A673 (cell line): ENCODE data around the gene SPATA3. TPM values are rescaled to one million over a fixed set of nuclear protein-coding genes. Genes with fewer than 3 reads are reported as not detected.

Experiments
- BruUV-seq: library from RNA; stranded (reverse); fragments of 400-500 nt; replicated peaks from 2 replicates; lab custom pipeline; 2021; lab: Mats Ljungman, UMichigan
- CTCF ChIA-PET: fragments of 300-600 bp; sonication (Branson Sonifier 250); formaldehyde crosslinking; loops from one replicate; lab custom pipeline; 2022; ENCODE audit warnings: antibody characterized with exemption; lab: Charles Lee
- POLR2A ChIA-PET: fragments of 300-600 bp; sonication (Branson Sonifier 250); formaldehyde crosslinking; loops from one replicate; lab custom pipeline; 2022; ENCODE audit warnings: antibody characterized with exemption; ENCODE audit not compliant: low non-redundant PET; lab: Charles Lee
- DNase-seq: peaks from one replicate; pipeline ENCODE4 v3.0.0-alpha.2; 2015; ENCODE audit warnings: low spot score
- H3K27ac ChIP-seq: fragments of 200-600 bp; sonication (generic); 2 replicates; pipeline ENCODE4 v1.5.1; 2016; ENCODE audit warnings: mixed run types, low read depth, mild to moderate bottlenecking, mixed read lengths, antibody characterized with exemption, low read length; ENCODE audit not compliant: poor library complexity, severe bottlenecking
- H3K27me3 ChIP-seq: fragments of 200-600 bp; sonication (generic); replicated peaks from 2 replicates; pipeline ENCODE4 v1.6.1; 2017; ENCODE audit warnings: mixed run types, low read depth, mild to moderate bottlenecking, mixed read lengths, antibody characterized with exemption, low read length; ENCODE audit not compliant: insufficient read depth, poor library complexity
- H3K36me3 ChIP-seq: fragments of 200-600 bp; sonication (generic); 2 replicates; pipeline ENCODE4 v1.6.1; 2016; ENCODE audit warnings: mixed run types, mild to moderate bottlenecking, mixed read lengths, antibody characterized with exemption, low read length; ENCODE audit not compliant: insufficient read depth, poor library complexity, severe bottlenecking
- H3K4me1 ChIP-seq: fragments of 200-600 bp; sonication (generic); 2 replicates; pipeline ENCODE4 v1.6.1; 2017; ENCODE audit warnings: mixed run types, mild to moderate bottlenecking, mixed read lengths, antibody characterized with exemption, low read length; ENCODE audit not compliant: insufficient read depth, poor library complexity, severe bottlenecking
- H3K4me3 ChIP-seq: fragments of 200-600 bp; sonication (generic); 2 replicates; pipeline ENCODE4 v1.5.1; 2016; ENCODE audit warnings: low read depth, mixed run types, mild to moderate bottlenecking, mixed read lengths, low read length; ENCODE audit not compliant: poor library complexity, severe bottlenecking
- H3K9me3 ChIP-seq: fragments of 200-600 bp; sonication (generic); 2 replicates; pipeline ENCODE4 v1.6.1; 2016; ENCODE audit warnings: mixed run types, low read depth, mild to moderate bottlenecking, mixed read lengths, antibody characterized with exemption, low read length; ENCODE audit not compliant: poor library complexity, severe bottlenecking
- EZH2 ChIP-seq: fragments of 200-600 bp; sonication (generic); IDR thresholded peaks from 2 replicates; pipeline ENCODE4 v1.6.1; 2017; ENCODE audit warnings: borderline replicate concordance, low read depth, mild to moderate bottlenecking, mixed read lengths, antibody characterized with exemption, low read length; ENCODE audit not compliant: poor library complexity, severe bottlenecking
- intact Hi-C: fragments of 100-400 bp; cut with micrococcal nuclease; formaldehyde crosslinking; loops from one replicate; pipeline ENCODE4 v1.10.0; 2022; ENCODE audit not compliant: unreplicated experiment
- total RNA-seq: library from RNA; stranded (reverse); gene quantifications from 2 replicates; pipeline ENCODE4 v1.2.3, GENCODE V29; 2021
- TF ChIP-seq, protein P1 (sequence below): fragments of 300-800, 200-600 bp; sonication (generic); conservative IDR thresholded peaks from 2 replicates; pipeline ENCODE4 v1.5.1; 2017; ENCODE audit warnings: low read depth, mild to moderate bottlenecking, antibody characterized with exemption, low read length, moderate library complexity, mixed read lengths

SPATA3 gene
- total RNA-seq, 1 experiment from 2014 or later: not detected

DNA sequence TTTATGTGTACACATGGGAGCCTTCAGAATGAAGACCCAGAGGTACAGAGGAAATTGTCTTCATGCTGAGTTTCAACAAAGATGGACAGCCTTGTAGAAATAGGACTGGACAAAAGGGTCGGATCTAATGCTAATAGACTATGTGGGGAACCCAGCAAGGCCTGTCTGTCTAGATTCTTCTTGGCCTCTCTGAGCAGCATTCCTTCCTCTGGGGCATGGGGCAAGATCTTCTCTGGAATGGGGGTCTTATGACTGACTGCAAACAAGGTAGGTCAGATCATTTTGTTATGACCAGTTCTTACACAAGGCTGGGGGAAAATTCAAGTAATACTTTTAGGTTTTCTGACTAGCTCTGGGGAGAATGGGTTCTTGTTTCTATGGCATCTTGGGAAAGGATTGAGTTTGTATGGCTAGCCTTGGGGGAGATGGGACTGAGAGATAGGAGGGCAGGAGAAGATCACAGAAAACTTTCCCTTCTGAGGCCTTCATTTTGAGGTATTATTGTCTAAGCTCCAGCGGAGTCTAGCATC, 14.3 kb downstream of the SPATA3 start:
- Histone ChIP-seq H3K27me3 (no peaks in the 10 kb centered on the region), H3K36me3 (no peaks in the 10 kb centered on the region), H3K4me3 (no peak overlapping the region), H3K27ac (no peak overlapping the region), H3K9me3 (no peaks in the 10 kb centered on the region), H3K4me1 (no peaks in the 10 kb centered on the region)
- intact Hi-C loops: no loop called here
- no TSS peak for BruUV-seq
- ChIA-PET CTCF (no interaction called here), POLR2A (no interaction called here)
- no peak for DNase-seq
- TF ChIP-seq, protein P1, sequence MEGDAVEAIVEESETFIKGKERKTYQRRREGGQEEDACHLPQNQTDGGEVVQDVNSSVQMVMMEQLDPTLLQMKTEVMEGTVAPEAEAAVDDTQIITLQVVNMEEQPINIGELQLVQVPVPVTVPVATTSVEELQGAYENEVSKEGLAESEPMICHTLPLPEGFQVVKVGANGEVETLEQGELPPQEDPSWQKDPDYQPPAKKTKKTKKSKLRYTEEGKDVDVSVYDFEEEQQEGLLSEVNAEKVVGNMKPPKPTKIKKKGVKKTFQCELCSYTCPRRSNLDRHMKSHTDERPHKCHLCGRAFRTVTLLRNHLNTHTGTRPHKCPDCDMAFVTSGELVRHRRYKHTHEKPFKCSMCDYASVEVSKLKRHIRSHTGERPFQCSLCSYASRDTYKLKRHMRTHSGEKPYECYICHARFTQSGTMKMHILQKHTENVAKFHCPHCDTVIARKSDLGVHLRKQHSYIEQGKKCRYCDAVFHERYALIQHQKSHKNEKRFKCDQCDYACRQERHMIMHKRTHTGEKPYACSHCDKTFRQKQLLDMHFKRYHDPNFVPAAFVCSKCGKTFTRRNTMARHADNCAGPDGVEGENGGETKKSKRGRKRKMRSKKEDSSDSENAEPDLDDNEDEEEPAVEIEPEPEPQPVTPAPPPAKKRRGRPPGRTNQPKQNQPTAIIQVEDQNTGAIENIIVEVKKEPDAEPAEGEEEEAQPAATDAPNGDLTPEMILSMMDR: no peak
- TF ChIP-seq EZH2: no peak

GRCh38 chr2:231011526-231011925, 15.6 kb downstream of the SPATA3 start:
- Histone ChIP-seq H3K36me3 (no peaks in the 10 kb centered on the region), H3K9me3 (no peaks in the 10 kb centered on the region), H3K4me3 (no peak overlapping the region), H3K27ac (no peak overlapping the region), H3K27me3 (no peaks in the 10 kb centered on the region), H3K4me1 (no peaks in the 10 kb centered on the region)
- DNase-seq: no peak
- ChIA-PET CTCF (no interaction called here), POLR2A (no interaction called here)
- intact Hi-C loops: no loop called here
- BruUV-seq: no TSS peak
- TF ChIP-seq, protein P1: no peak
- TF ChIP-seq EZH2: no peak

GRCh38 chr2:231012463-231012862, 16.5 kb downstream of the SPATA3 start:
- ChIA-PET CTCF (no interaction called here), POLR2A (no interaction called here)
- Histone ChIP-seq H3K4me1 (no peaks in the 10 kb centered on the region), H3K27me3 (no peaks in the 10 kb centered on the region), H3K9me3 (no peaks in the 10 kb centered on the region), H3K27ac (no peak overlapping the region), H3K4me3 (no peak overlapping the region), H3K36me3 (no peaks in the 10 kb centered on the region)
- BruUV-seq: no TSS peak
- DNase-seq: no peak
- intact Hi-C loops: no loop called here
- TF ChIP-seq, protein P1: no peak
